ENCODE measurements around the gene CDR2.

GRCh38 chr16:22395960-22396359 is 21.5 kb upstream of the CDR2 start:
- TF ChIP-seq CTCF (IDR thresholded peaks at IDR 0.05) (no peak), POLR2A (IDR thresholded peaks at IDR 0.05) (no peak)

Data from esophagus squamous epithelium (tissue), 4 donors.